Neuronal stem cell (in vitro differentiated cells): ENCODE measurements around the gene SERPINI1.

ENCODE experiments used
- DNase-seq: peaks from one replicate; pipeline ENCODE4 v3.0.0-alpha.2; 2013; ENCODE audit warnings: low spot score
- H2AFZ ChIP-seq: one replicate; pipeline ENCODE4 v1.6.1; 2013; ENCODE audit warnings: mild to moderate bottlenecking, low read length, inconsistent platforms
- H2AK5ac ChIP-seq: 2 replicates; pipeline ENCODE4 v1.6.1; 2013; ENCODE audit warnings: low read depth, mild to moderate bottlenecking, inconsistent platforms, low read length, moderate library complexity, mixed read lengths
- H2BK120ac ChIP-seq: 2 replicates; pipeline ENCODE4 v1.6.1; 2013; ENCODE audit warnings: low read depth, mild to moderate bottlenecking, inconsistent platforms, low read length, moderate library complexity, mixed read lengths
- H2BK12ac ChIP-seq: one replicate; pipeline ENCODE4 v1.6.1; 2013; ENCODE audit warnings: low read length, inconsistent platforms
- H2BK15ac ChIP-seq: 2 replicates; pipeline ENCODE4 v1.6.1; 2013; ENCODE audit warnings: mild to moderate bottlenecking, low read length, inconsistent platforms, mixed read lengths
- H2BK5ac ChIP-seq: one replicate; pipeline ENCODE4 v1.6.1; 2013; ENCODE audit warnings: inconsistent platforms, mild to moderate bottlenecking, low read length, moderate library complexity
- H3K14ac ChIP-seq: one replicate; pipeline ENCODE4 v1.6.1; 2013; ENCODE audit warnings: low read length, inconsistent platforms
- H3K18ac ChIP-seq: 2 replicates; pipeline ENCODE4 v1.6.1; 2013; ENCODE audit warnings: low read length, inconsistent platforms
- H3K23ac ChIP-seq: 2 replicates; pipeline ENCODE4 v1.6.1; 2013; ENCODE audit warnings: low read depth, mild to moderate bottlenecking, mixed read lengths, low read length, inconsistent platforms; ENCODE audit not compliant: poor library complexity
- H3K27ac ChIP-seq: replicated peaks from 3 replicates; pipeline ENCODE4 v1.5.1; 2013; ENCODE audit warnings: low read length, inconsistent platforms
- H3K27me3 ChIP-seq, 3 experiments: 2 replicates each; pipeline ENCODE4 v1.6.1; 2013; ENCODE audit warnings: low read length in 3 of 3, mild to moderate bottlenecking in 2 of 3, inconsistent platforms in 1 of 3, low read depth in 1 of 3, mixed read lengths in 1 of 3, moderate library complexity in 1 of 3; ENCODE audit not compliant: control insufficient read depth in 3 of 3, insufficient read depth in 3 of 3
- H3K36me3 ChIP-seq, 2 donors: replicated peaks in 1 of 2; 2 replicates each; pipeline ENCODE4 v1.6.1; 2013; ENCODE audit warnings: low read length in 2 of 2; ENCODE audit not compliant: control insufficient read depth in 2 of 2, insufficient read depth in 2 of 2
- H3K4ac ChIP-seq: 2 replicates; pipeline ENCODE4 v1.6.1; 2013; ENCODE audit warnings: inconsistent platforms, mild to moderate bottlenecking, low read length, moderate library complexity
- H3K4me1 ChIP-seq, 2 donors: 1 replicate in 1 of 2; 2 replicates in 1 of 2; pipeline ENCODE4 v1.6.1; 2013; ENCODE audit warnings: low read length in 2 of 2, low read depth in 1 of 2; ENCODE audit not compliant: control insufficient read depth in 2 of 2, insufficient read depth in 1 of 2
- H3K4me2 ChIP-seq: one replicate; pipeline ENCODE4 v1.6.1; 2013; ENCODE audit warnings: mild to moderate bottlenecking, low read length, inconsistent platforms; ENCODE audit not compliant: insufficient read depth, poor library complexity, severe bottlenecking
- H3K4me3 ChIP-seq, 2 donors: 2 replicates each; pipeline ENCODE4 v1.5.1; 2013; ENCODE audit warnings: low read length in 2 of 2, mild to moderate bottlenecking in 2 of 2, inconsistent platforms in 1 of 2, moderate library complexity in 1 of 2
- H3K79me1 ChIP-seq: one replicate; pipeline ENCODE4 v1.6.1; 2013; ENCODE audit warnings: low read depth, mild to moderate bottlenecking, inconsistent platforms, low read length, moderate library complexity
- H3K9ac ChIP-seq: one replicate; pipeline ENCODE4 v1.6.1; 2013; ENCODE audit warnings: mild to moderate bottlenecking, low read depth, low read length, inconsistent platforms; ENCODE audit not compliant: poor library complexity
- H3K9me3 ChIP-seq, 2 donors: replicated peaks in 1 of 2; 2 replicates each; pipeline versions ENCODE3 to v1.6.1; 2013; ENCODE audit warnings: low read length in 2 of 2, mild to moderate bottlenecking in 2 of 2, inconsistent platforms in 1 of 2, low read depth in 1 of 2, mixed read lengths in 1 of 2, moderate library complexity in 1 of 2; ENCODE audit not compliant: control insufficient read depth in 2 of 2, insufficient read depth in 1 of 2
- H4K8ac ChIP-seq: one replicate; pipeline ENCODE4 v1.6.1; 2013; ENCODE audit warnings: low read depth, mild to moderate bottlenecking, inconsistent platforms, low read length, moderate library complexity
- H4K91ac ChIP-seq: one replicate; pipeline ENCODE4 v1.6.1; 2013; ENCODE audit warnings: low read length, low read depth, mild to moderate bottlenecking, inconsistent platforms; ENCODE audit not compliant: poor library complexity
- WGBS, 2 donors: extraction: QIAGEN DNeasy Blood & Tissue Kit; methylation state at CpG; one replicate each; pipeline ENCODE4 v1.1.7; 2013; ENCODE audit warnings: missing lambda C conversion rate in 2 of 2, mixed read lengths in 1 of 2; ENCODE audit not compliant: insufficient read length in 2 of 2, insufficient replicate concordance in 1 of 2; ENCODE audit errors: extremely low coverage in 2 of 2; 5-methylcytosine and 5-hydroxymethylcytosine counted together

The SERPINI1 gene

GRCh38 chr3:167718582-167718981 lies 16.9 kb upstream of the SERPINI1 start:
- H3K9ac ChIP-seq: no peak overlapping the region
- H2BK120ac ChIP-seq: no peak overlapping the region
- H3K27ac ChIP-seq: no peak overlapping the region
- H4K91ac ChIP-seq: no peak overlapping the region
- no peak overlapping the region for H3K23ac ChIP-seq
- H3K4me3 ChIP-seq: no peak overlapping the region
- H3K4me1 ChIP-seq: no peaks in the 10 kb centered on the region
- no peaks in the 10 kb centered on the region for H3K79me1 ChIP-seq
- H2AFZ ChIP-seq: no peak overlapping the region
- H3K27me3 ChIP-seq: no peaks in the 10 kb centered on the region
- no peak overlapping the region for H2AK5ac ChIP-seq
- H3K9me3 ChIP-seq: peaks cover 0 to 22% of the 10 kb centered on the region in 2 donors
- no peak overlapping the region for H2BK15ac ChIP-seq
- no peak overlapping the region for H3K4ac ChIP-seq
- H4K8ac ChIP-seq: no peak overlapping the region
- DNase-seq: no peak
- no peak overlapping the region for H3K14ac ChIP-seq
- no peak overlapping the region for H3K4me2 ChIP-seq
- no peak overlapping the region for H3K18ac ChIP-seq
- H2BK5ac ChIP-seq: no peak overlapping the region
- H3K36me3 ChIP-seq: peaks cover 5 to 66% of the 10 kb centered on the region in 2 donors
- no peak overlapping the region for H2BK12ac ChIP-seq
- no CpG with 5 or more reads among the region's 1 CpG for WGBS, 2 donors

- no CpG with 5 or more reads among the region's 4 CpGs for WGBS, 2 donors
- Histone ChIP-seq H4K91ac (no peak overlapping the region), H3K27ac (no peak overlapping the region), H2BK120ac (no peak overlapping the region), H3K4ac (no peak overlapping the region), H3K14ac (no peak overlapping the region), H3K18ac (no peak overlapping the region), H2BK15ac (no peak overlapping the region), H2AFZ (no peak overlapping the region), H2AK5ac (no peak overlapping the region), H2BK5ac (no peak overlapping the region), H2BK12ac (no peak overlapping the region), H3K9ac (no peak overlapping the region), H3K36me3 (peaks cover 4 to 28% of the 10 kb centered on the region in 2 donors), H3K79me1 (peaks cover 2% of the 10 kb centered on the region), H3K4me1 (no peaks in the 10 kb centered on the region), H3K4me2 (no peak overlapping the region), H4K8ac (no peak overlapping the region), H3K9me3 (peaks cover 0 to 5% of the 10 kb centered on the region in 2 donors), H3K23ac (no peak overlapping the region), H3K4me3 (no peak overlapping the region), H3K27me3 (no peaks in the 10 kb centered on the region)
- DNase-seq: no peak
These were observed 12.5 kb upstream of the SERPINI1 start for GRCh38 chr3:167723025-167723512.

DNA sequence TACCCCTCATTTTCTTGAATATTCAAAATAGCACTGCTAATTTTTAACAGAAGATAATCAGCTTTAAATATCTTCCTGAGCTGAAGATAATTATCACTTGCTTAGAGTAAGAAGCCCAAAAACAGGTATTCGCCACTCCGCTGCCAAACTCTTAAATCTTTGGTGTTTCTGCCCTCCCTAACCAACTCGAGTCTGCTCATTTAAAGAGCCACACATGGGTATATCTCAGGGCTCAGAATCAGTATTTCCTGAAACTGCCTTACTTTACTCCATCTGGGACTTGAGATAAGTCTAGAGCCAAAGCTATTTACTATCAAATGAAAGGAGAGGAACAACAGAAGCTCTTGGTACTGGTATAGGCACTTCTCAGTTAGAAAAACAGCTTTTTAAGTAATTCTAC lies 11.6 kb upstream of the SERPINI1 start:
- DNase-seq: no peak
- Histone ChIP-seq H3K4me3 (no peak overlapping the region), H3K9me3 (peaks cover 0 to 5% of the 10 kb centered on the region in 2 donors), H3K14ac (no peak overlapping the region), H3K4ac (no peak overlapping the region), H3K36me3 (peaks cover 1 to 20% of the 10 kb centered on the region in 2 donors), H2AK5ac (no peak overlapping the region), H2BK120ac (no peak overlapping the region), H3K4me1 (no peaks in the 10 kb centered on the region), H3K18ac (no peak overlapping the region), H2BK5ac (no peak overlapping the region), H3K4me2 (no peak overlapping the region), H2AFZ (no peak overlapping the region), H3K27me3 (no peaks in the 10 kb centered on the region), H4K91ac (no peak overlapping the region), H2BK15ac (no peak overlapping the region), H3K79me1 (peaks cover 2% of the 10 kb centered on the region), H3K27ac (no peak overlapping the region), H3K9ac (no peak overlapping the region), H4K8ac (no peak overlapping the region), H2BK12ac (no peak overlapping the region), H3K23ac (no peak overlapping the region)
- no CpG with 5 or more reads among the region's 3 CpGs for WGBS, 2 donors

GRCh38 chr3:167728176-167728575 lies 7.3 kb upstream of the SERPINI1 start:
- H2AFZ ChIP-seq: no peak overlapping the region
- H3K27ac ChIP-seq: no peak overlapping the region
- no peak overlapping the region for H4K8ac ChIP-seq
- H3K79me1 ChIP-seq: peaks cover 2% of the 10 kb centered on the region
- no peak overlapping the region for H3K23ac ChIP-seq
- H2BK120ac ChIP-seq: no peak overlapping the region
- no CpG with 5 or more reads among the region's 3 CpGs for WGBS, 2 donors
- peaks cover 0 to 5% of the 10 kb centered on the region in 2 donors for H3K36me3 ChIP-seq
- H3K4ac ChIP-seq: no peak overlapping the region
- H2BK12ac ChIP-seq: no peak overlapping the region
- H4K91ac ChIP-seq: no peak overlapping the region
- no peak overlapping the region for H3K4me2 ChIP-seq
- no peaks in the 10 kb centered on the region for H3K9me3 ChIP-seq
- H3K4me1 ChIP-seq: no peaks in the 10 kb centered on the region
- no peak overlapping the region for H2AK5ac ChIP-seq
- H3K14ac ChIP-seq: no peak overlapping the region
- no peak overlapping the region for H3K9ac ChIP-seq
- H3K27me3 ChIP-seq: no peaks in the 10 kb centered on the region
- no peak for DNase-seq
- H3K4me3 ChIP-seq: no peak overlapping the region
- no peak overlapping the region for H2BK5ac ChIP-seq
- H2BK15ac ChIP-seq: no peak overlapping the region
- no peak overlapping the region for H3K18ac ChIP-seq
